ENCODE results near the gene RPS10.

DNA sequence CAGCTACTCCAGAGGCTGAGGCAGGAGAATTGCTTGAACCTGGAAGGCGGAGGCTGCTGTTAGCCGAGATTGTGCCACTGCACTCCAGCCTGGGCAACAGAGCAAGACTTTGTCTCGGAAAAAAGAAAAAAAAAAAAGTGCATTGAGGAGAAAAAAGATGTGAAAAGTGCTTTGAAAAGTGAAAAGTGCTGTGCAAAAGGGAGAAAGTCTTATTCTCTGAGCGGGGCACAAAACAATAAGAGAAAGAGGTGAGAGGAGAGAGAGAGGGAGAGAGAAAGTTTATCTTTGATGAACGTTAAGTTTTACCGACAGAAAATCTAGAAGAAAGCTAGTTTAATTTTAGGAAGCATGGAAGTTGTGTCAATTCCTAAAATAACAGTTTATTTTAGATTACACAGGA lies 36.1 kb upstream of the RPS10 start:
- TF ChIP-seq POLR2A (IDR thresholded peaks at IDR 0.05) (no peak), EP300 (IDR thresholded peaks at IDR 0.05) (no peak)
- TF ChIP-seq, protein P1, sequence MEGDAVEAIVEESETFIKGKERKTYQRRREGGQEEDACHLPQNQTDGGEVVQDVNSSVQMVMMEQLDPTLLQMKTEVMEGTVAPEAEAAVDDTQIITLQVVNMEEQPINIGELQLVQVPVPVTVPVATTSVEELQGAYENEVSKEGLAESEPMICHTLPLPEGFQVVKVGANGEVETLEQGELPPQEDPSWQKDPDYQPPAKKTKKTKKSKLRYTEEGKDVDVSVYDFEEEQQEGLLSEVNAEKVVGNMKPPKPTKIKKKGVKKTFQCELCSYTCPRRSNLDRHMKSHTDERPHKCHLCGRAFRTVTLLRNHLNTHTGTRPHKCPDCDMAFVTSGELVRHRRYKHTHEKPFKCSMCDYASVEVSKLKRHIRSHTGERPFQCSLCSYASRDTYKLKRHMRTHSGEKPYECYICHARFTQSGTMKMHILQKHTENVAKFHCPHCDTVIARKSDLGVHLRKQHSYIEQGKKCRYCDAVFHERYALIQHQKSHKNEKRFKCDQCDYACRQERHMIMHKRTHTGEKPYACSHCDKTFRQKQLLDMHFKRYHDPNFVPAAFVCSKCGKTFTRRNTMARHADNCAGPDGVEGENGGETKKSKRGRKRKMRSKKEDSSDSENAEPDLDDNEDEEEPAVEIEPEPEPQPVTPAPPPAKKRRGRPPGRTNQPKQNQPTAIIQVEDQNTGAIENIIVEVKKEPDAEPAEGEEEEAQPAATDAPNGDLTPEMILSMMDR (IDR thresholded peaks at IDR 0.05): no peak

All from stomach (tissue), 4 donors.